Neutrophil (primary cell): Measurements from ENCODE around the gene TNNT3.
"Not testable (repeated sequence)": the region's sequence is repeated elsewhere in the genome, so short reads cannot be mapped to it uniquely, and the experiment has no call there.

Experiments
- H3K27ac ChIP-seq: fragments of 200-600 bp; sonication (generic); 2 replicates; pipeline ENCODE4 v1.5.1; 2016; ENCODE audit warnings: mild to moderate bottlenecking, moderate library complexity
- H3K27me3 ChIP-seq: fragments of 200-600 bp; sonication (generic); 2 replicates; pipeline ENCODE4 v1.6.0; 2016; ENCODE audit warnings: mild to moderate bottlenecking
- H3K36me3 ChIP-seq: fragments of 200-600 bp; sonication (generic); 2 replicates; pipeline ENCODE4 v1.5.1; 2017
- H3K4me1 ChIP-seq, 2 experiments: fragments of 200-600 bp in 1 of 2; sonication (generic) in 1 of 2; 1 replicate in 1 of 2; 2 replicates in 1 of 2; pipeline versions ENCODE4 v1.5.1 to v1.6.1; 2013 to 2016; ENCODE audit warnings: low read depth in 1 of 2, low read length in 1 of 2, mild to moderate bottlenecking in 1 of 2, moderate library complexity in 1 of 2; ENCODE audit not compliant: control insufficient read depth in 1 of 2, insufficient read depth in 1 of 2
- H3K4me3 ChIP-seq, 2 experiments: fragments of 200-600 bp in 1 of 2; sonication (generic) in 1 of 2; 1 replicate in 1 of 2; 2 replicates in 1 of 2; pipeline ENCODE4 v1.5.1; 2013 to 2016; ENCODE audit warnings: low read depth in 1 of 2, low read length in 1 of 2, mild to moderate bottlenecking in 1 of 2, moderate library complexity in 1 of 2
- H3K9me3 ChIP-seq: fragments of 200-600 bp; sonication (generic); 2 replicates; pipeline ENCODE4 v1.5.1; 2016
- TF ChIP-seq, protein P1 (sequence below): fragments of 200-600 bp; sonication (generic); IDR thresholded peaks from 2 replicates; pipeline ENCODE4 v1.5.1; 2016; ENCODE audit warnings: antibody characterized with exemption

TNNT3 gene

DNA sequence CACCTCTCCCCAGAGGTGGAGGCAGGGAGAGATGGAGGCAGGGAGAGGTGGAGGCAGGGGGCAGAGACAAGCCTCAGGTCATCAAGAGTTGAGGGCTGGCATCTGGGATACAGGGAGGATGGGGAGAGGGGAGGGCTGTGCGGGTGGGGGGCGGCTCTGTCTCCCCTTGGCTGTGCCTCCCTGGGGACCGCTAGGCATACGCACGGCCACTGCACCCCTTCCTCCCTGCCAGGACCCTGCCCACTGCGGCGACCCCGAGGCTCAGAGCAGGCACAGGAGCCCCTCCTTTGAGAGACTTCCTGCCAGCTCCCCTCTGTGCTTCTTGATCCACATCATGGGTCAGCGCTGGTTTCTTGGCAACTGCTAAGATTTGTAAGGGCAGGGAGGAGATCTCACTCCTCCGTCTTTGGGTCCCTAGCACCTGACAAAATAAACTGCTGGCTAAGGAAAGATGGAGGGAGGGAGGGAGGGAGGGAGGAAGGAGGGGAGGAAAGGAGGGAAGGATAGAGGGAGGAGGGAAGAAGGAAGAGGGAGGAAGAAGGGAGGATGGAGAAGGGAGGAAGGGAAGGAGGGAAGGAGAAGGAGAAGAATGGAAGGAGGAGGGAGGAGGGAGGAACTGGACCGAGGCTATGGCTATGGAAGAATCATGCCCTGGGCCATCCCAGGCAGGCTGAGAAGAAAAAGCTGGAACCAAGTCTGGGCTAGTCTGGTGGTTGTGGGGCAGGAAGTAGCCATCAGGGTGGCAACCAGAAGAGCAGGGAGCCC, 46.3 kb upstream of the TNNT3 start:
- no peaks in the 10 kb centered on the region for H3K27me3 ChIP-seq
- no peak overlapping the region for H3K4me3 ChIP-seq
- peak overlapping the region; percentile 39 for H3K27ac ChIP-seq
- H3K9me3 ChIP-seq, result no peaks in the 10 kb centered on the region
- H3K36me3 ChIP-seq, result peaks cover 85% of the 10 kb centered on the region
- H3K4me1 ChIP-seq, result peaks cover 20 to 93% of the 10 kb centered on the region in 2 experiments
- TF ChIP-seq, protein P1, sequence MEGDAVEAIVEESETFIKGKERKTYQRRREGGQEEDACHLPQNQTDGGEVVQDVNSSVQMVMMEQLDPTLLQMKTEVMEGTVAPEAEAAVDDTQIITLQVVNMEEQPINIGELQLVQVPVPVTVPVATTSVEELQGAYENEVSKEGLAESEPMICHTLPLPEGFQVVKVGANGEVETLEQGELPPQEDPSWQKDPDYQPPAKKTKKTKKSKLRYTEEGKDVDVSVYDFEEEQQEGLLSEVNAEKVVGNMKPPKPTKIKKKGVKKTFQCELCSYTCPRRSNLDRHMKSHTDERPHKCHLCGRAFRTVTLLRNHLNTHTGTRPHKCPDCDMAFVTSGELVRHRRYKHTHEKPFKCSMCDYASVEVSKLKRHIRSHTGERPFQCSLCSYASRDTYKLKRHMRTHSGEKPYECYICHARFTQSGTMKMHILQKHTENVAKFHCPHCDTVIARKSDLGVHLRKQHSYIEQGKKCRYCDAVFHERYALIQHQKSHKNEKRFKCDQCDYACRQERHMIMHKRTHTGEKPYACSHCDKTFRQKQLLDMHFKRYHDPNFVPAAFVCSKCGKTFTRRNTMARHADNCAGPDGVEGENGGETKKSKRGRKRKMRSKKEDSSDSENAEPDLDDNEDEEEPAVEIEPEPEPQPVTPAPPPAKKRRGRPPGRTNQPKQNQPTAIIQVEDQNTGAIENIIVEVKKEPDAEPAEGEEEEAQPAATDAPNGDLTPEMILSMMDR, result no peak

DNA sequence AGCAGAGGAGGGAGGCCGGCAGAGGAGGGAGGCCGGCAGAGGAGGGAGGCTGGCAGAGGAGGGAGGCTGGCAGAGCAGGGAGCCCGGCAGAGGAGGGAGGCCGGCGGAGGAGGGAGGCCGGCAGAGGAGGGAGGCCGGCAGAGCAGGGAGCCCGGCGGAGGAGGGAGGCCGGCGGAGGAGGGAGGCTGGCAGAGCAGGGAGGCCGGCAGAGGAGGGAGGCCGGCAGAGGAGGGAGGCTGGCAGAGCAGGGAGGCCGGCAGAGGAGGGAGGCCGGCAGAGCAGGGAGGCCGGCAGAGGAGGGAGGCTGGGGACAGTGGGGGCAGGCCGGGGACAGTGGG, 45.7 kb upstream of the TNNT3 start:
- not testable (repeated sequence) for H3K4me3 ChIP-seq, H3K9me3 ChIP-seq, H3K27me3 ChIP-seq
- Histone ChIP-seq H3K4me1 (peaks cover 20 to 93% of the 10 kb centered on the region in 2 experiments), H3K27ac (peak overlapping the region; percentile 39), H3K36me3 (peaks cover 85% of the 10 kb centered on the region)

DNA sequence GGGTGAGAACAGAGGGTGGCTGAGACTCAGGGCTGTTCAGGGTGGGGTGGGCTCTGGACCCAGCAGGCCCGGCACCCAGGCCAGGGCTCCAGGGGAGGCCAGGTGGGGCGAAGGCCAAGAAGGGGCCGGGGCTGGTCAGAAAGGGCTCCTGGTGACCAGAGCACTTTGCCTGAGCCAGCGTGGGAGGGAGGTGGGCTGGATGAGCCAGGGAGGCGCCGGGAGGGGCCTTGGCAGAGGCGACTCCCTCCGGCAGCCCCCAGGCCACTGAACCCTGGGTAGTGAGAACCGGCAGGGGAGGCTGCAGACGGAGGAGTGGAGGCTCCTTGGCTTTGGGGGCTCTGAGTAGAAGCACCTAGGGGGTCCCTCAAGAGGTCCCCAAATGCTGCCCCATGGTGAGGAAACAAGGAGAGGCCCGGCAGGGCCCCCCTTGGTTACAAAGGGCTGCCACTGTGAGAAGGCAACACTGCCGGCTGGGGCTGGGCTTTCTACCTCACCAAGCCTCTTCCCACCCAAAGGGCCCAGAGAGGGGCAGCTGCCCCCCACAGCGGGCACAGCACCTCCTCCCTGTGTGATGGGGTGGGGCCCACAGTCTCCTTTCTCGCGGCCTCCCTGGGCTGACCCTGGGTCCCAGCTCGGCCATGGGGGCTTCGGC, 44.9 kb upstream of the TNNT3 start:
- H3K4me1 ChIP-seq, result peaks cover 22 to 93% of the 10 kb centered on the region in 2 experiments
- H3K4me3 ChIP-seq, result not testable (repeated sequence)

DNA sequence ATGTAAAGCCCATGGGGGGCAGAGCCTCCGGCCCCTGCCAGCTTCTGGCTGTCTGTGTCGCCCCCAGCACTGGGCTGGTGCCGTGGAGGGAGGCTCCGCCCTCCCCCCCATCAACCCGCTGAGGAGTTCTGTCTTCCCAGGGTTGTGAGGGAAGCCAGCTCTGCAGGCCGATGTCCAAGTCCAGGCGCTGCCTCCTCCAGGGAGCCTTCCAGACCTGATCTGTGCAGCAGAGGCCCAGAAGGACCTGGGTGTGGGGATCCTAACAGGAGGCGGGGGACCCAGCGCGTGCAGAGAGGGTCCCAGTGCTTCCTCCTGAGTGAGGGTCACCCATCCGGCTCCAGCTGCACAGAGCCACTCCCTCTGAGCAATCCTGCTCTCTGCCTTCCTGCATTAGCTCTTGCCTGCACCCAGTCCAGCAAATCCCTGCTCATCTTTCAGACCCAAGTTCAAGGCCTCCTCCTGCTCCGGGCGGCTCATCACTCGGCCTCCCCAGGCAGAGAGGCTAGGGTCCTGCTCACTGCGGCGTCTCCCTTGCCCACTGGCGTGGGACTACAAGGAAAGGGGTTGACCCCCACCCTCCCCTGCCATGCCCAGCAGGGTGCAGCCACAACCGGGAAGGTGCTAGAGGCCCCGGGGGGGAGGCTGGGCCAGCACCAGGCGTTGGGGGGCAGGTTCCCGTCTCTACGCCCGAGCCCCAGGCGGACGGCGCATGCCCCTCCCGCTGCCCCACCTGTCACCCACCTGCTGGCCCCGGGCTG, 44.2 kb upstream of the TNNT3 start:
- H3K4me3 ChIP-seq, result no peak overlapping the region
- peak overlapping the region; percentile 33 for H3K27ac ChIP-seq

More for the DNA sequence above, 44.9 kb upstream of the TNNT3 start:
- not testable (repeated sequence) for H3K27me3 ChIP-seq, H3K9me3 ChIP-seq
- H3K27ac ChIP-seq, result peak overlapping the region; percentile 33
- peaks cover 85% of the 10 kb centered on the region for H3K36me3 ChIP-seq

DNA sequence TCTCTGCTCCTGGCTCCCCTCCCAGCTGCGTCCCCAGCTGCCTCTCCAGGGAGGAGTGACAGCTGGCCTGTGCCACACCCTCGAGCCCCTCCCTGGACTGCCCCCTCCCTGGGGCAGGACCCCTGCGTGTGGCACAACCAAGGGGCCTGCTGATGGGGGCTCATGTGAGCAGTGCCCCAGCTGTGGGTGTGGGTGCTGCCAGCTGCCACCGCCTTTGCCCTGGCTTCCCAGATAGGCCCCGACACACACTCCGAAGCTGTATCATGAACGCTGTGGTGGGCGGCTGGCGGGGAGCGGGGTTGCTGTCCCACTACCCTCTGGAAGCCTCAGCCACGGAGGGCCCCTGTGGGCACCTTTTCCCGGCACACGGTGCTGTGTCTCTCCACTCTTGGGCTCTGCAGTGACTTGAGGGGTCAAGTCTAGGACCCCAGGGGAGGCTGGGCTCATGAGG, 43.6 kb upstream of the TNNT3 start:
- not testable (repeated sequence) for H3K4me3 ChIP-seq, H3K27me3 ChIP-seq, H3K9me3 ChIP-seq
- Histone ChIP-seq H3K27ac (peak overlapping the region; percentile 52), H3K36me3 (peaks cover 85% of the 10 kb centered on the region), H3K4me1 (peaks cover 35 to 93% of the 10 kb centered on the region in 2 experiments)

More for the DNA sequence above, 44.2 kb upstream of the TNNT3 start:
- Histone ChIP-seq H3K4me1 (peaks cover 28 to 93% of the 10 kb centered on the region in 2 experiments), H3K9me3 (no peaks in the 10 kb centered on the region), H3K27me3 (no peaks in the 10 kb centered on the region), H3K36me3 (peaks cover 85% of the 10 kb centered on the region)
- TF ChIP-seq, protein P1, result no peak

DNA sequence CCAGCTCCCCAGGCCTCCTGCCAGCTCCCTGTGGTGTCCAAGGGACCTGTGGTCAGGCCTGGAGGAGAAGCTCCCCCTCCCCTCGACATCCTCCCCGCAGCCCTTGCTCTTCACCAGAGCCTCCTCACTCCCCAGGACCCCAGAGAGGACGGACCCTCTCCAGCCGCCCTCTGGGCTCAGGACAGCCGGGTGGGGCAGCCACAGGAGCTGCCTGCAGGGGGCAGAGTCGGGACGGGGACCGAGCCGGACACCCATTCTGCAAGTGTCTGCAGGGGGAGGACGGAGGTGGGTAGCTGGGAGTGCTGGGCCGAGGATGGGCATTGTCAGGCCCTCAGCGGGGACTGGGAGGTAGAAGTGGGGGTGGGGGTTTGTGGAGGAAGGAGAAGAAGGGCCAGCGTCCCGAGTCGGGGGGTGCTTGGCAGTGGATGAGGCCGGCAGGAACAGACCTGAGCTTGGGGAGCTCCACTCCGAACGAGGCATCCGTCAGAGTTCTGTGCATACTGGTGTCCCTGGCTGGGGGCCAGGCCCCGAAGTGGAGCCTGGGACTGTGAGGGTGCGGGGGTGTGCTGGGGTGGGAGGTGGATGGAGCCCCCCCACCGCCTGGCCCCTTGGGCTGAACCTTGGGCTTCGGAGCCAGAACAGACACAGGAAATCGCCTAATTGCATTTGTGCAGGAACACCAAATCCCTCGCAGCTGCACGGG, 43.0 kb upstream of the TNNT3 start:
- H3K9me3 ChIP-seq, result no peaks in the 10 kb centered on the region
- peaks cover 37 to 93% of the 10 kb centered on the region in 2 experiments for H3K4me1 ChIP-seq
- H3K4me3 ChIP-seq, result no peak overlapping the region
- H3K36me3 ChIP-seq, result peaks cover 85% of the 10 kb centered on the region
- TF ChIP-seq, protein P1, result no peak
- H3K27me3 ChIP-seq, result no peaks in the 10 kb centered on the region
- H3K27ac ChIP-seq, result peak overlapping the region; percentile 52
